Measurements from ENCODE around the gene KDM4B.

GRCh38 chr19:5062799-5063198 lies 93.9 kb downstream of the KDM4B start:
- TF ChIP-seq CTCF (conservative IDR thresholded peaks at IDR 0.05 in 1 of 2, IDR thresholded peaks at IDR 0.05 in 1 of 2; ENCODE audit: low read depth in 1 of 2, low read length in 2 of 2) (no peak), EZH2 (IDR thresholded peaks at IDR 0.05; ENCODE audit: low read length, missing control alignments) (no peak)
